HEK293 (cell line): ENCODE data around the gene PCYOX1L.

Experiments used
- BCL11A ChIP-seq: fragments of 450-650 bp; formaldehyde crosslinking; IDR thresholded peaks from 2 replicates; pipeline ENCODE4 v1.5.1; 2016; ENCODE audit warnings: low read depth, missing biosample characterization, missing genetic modification characterization
- SALL2 ChIP-seq: fragments of 450-650 bp; formaldehyde crosslinking; IDR thresholded peaks from 2 replicates; pipeline ENCODE4 v1.5.0; 2017; ENCODE audit warnings: missing biosample characterization, mild to moderate bottlenecking, missing genetic modification characterization, borderline replicate concordance
- ZNF121 ChIP-seq: fragments of 450-650 bp; formaldehyde crosslinking; IDR thresholded peaks from 2 replicates; pipeline ENCODE4 v1.5.1; 2016; ENCODE audit warnings: missing biosample characterization, missing genetic modification characterization
- ZNF624 ChIP-seq: fragments of 450-650 bp; formaldehyde crosslinking; IDR thresholded peaks from 2 replicates; pipeline ENCODE4 v1.5.1; 2017; ENCODE audit warnings: missing biosample characterization, missing genetic modification characterization
- TF ChIP-seq, protein P1 (sequence below): fragments of 450-650 bp; formaldehyde crosslinking; IDR thresholded peaks from 2 replicates; pipeline ENCODE4 v1.5.1; 2016; ENCODE audit warnings: missing biosample characterization, missing genetic modification characterization

GRCh38 chr5:149413477-149414210 is 55.8 kb downstream of the PCYOX1L start:
- TF ChIP-seq BCL11A (tag by site-specific recombination) (no peak), SALL2 (no peak), ZNF624 (tag by site-specific recombination) (no peak), ZNF121 (tag by site-specific recombination) (no peak)
- TF ChIP-seq, protein P1, sequence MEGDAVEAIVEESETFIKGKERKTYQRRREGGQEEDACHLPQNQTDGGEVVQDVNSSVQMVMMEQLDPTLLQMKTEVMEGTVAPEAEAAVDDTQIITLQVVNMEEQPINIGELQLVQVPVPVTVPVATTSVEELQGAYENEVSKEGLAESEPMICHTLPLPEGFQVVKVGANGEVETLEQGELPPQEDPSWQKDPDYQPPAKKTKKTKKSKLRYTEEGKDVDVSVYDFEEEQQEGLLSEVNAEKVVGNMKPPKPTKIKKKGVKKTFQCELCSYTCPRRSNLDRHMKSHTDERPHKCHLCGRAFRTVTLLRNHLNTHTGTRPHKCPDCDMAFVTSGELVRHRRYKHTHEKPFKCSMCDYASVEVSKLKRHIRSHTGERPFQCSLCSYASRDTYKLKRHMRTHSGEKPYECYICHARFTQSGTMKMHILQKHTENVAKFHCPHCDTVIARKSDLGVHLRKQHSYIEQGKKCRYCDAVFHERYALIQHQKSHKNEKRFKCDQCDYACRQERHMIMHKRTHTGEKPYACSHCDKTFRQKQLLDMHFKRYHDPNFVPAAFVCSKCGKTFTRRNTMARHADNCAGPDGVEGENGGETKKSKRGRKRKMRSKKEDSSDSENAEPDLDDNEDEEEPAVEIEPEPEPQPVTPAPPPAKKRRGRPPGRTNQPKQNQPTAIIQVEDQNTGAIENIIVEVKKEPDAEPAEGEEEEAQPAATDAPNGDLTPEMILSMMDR (tag by site-specific recombination) = no peak
